Measurements from ENCODE around the gene USP17L21.
"Not testable (repeated sequence)": the region's sequence is repeated elsewhere in the genome, so short reads cannot be mapped to it uniquely, and the experiment has no call there.

Gene USP17L21, protein sequence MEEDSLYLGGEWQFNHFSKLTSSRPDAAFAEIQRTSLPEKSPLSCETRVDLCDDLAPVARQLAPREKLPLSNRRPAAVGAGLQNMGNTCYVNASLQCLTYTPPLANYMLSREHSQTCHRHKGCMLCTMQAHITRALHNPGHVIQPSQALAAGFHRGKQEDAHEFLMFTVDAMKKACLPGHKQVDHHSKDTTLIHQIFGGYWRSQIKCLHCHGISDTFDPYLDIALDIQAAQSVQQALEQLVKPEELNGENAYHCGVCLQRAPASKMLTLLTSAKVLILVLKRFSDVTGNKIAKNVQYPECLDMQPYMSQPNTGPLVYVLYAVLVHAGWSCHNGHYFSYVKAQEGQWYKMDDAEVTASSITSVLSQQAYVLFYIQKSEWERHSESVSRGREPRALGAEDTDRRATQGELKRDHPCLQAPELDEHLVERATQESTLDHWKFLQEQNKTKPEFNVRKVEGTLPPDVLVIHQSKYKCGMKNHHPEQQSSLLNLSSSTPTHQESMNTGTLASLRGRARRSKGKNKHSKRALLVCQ

DNA sequence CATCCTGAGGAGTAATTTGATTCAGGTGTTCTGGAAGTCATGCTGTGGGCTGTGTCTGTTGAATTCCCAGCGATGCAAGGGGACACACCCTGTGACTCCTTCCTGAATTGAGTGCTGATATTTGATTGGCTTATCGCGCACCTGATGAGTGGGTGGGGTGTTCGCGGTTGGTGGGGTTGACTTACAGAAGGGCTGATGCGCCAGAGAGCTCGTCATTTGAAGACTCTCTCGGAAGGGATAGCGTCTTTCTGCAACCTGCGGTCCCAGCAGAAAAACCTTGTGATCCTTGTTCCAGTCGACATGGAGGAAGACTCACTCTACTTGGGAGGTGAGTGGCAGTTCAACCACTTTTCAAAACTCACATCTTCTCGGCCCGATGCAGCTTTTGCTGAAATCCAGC, at the start of gene USP17L21:
Gene USP17L21 (plus strand): TSS at position 301 of the 400 bp plus-strand sequence. CDS start 0 bp downstream, at position 301.
- not testable (repeated sequence) for DNase-seq

DNA sequence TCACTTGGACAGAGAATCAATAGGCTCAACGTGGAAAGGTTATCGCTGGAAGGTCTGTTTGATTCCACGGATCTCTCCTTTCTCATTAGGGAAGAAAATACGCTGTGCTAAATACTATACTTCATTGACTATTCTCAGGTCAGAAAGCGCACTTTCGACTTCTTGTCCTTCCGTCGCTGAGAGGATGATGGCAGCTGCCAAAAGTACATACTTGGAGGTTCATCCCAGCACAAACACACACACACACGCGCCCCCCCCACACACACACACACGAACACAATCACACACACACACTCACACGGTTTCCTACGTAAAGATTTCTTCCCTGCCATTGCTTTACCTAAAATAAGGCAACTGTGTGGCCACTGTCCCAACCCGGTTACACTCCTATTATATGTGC, 48.0 kb upstream of the USP17L21 start:
- DNase-seq, result not testable (repeated sequence)

DNA sequence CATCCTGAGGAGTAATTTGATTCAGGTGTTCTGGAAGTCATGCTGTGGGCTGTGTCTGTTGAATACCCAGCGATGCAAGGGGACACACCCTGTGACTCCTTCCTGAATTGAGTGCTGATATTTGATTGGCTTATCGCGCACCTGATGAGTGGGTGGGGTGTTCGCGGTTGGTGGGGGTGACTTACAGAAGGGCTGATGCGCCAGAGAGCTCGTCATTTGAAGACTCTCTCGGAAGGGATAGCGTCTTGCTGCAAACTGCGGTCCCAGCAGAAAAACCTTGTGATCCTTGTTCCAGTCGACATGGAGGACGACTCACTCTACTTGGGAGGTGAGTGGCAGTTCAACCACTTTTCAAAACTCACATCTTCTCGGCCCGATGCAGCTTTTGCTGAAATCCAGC, 47.6 kb upstream of the USP17L21 start, which contains the start of gene USP17L11:
Gene USP17L11 (plus strand): TSS at position 301 of the 400 bp plus-strand sequence. CDS start 0 bp downstream, at position 301.
- DNase-seq, result not testable (repeated sequence)

DNA sequence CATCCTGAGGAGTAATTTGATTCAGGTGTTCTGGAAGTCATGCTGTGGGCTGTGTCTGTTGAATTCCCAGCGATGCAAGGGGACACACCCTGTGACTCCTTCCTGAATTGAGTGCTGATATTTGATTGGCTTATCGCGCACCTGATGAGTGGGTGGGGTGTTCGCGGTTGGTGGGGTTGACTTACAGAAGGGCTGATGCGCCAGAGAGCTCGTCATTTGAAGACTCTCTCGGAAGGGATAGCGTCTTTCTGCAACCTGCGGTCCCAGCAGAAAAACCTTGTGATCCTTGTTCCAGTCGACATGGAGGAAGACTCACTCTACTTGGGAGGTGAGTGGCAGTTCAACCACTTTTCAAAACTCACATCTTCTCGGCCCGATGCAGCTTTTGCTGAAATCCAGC, 42.8 kb upstream of the USP17L21 start, which contains the start of gene USP17L12:
Gene USP17L12 (plus strand): TSS at position 301 of the 400 bp plus-strand sequence. CDS start 0 bp downstream, at position 301.
- DNase-seq, result not testable (repeated sequence)

DNA sequence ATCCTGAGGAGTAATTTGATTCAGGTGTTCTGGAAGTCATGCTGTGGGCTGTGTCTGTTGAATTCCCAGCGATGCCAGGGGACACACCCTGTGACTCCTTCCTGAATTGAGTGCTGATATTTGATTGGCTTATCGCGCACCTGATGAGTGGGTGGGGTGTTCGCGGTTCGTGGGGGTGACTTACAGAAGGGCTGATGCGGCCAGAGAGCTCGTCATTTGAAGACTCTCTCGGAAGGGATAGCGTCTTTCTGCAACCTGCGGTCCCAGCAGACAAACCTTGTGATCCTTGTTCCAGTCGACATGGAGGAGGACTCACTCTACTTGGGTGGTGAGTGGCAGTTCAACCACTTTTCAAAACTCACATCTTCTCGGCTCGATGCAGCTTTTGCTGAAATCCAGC, 38.1 kb upstream of the USP17L21 start, which contains the start of gene USP17L13:
Gene USP17L13 (plus strand): TSS at position 301 of the 400 bp plus-strand sequence. CDS start 0 bp downstream, at position 301.
- not testable (repeated sequence) for DNase-seq

DNA sequence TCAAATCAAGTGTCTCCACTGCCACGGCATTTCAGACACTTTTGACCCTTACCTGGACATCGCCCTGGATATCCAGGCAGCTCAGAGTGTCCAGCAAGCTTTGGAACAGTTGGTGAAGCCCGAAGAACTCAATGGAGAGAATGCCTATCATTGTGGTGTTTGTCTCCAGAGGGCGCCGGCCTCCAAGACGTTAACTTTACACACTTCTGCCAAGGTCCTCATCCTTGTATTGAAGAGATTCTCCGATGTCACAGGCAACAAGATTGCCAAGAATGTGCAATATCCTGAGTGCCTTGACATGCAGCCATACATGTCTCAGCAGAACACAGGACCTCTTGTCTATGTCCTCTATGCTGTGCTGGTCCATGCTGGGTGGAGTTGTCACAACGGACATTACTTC, 32.4 kb upstream of the USP17L21 start:
- not testable (repeated sequence) for DNase-seq

DNA sequence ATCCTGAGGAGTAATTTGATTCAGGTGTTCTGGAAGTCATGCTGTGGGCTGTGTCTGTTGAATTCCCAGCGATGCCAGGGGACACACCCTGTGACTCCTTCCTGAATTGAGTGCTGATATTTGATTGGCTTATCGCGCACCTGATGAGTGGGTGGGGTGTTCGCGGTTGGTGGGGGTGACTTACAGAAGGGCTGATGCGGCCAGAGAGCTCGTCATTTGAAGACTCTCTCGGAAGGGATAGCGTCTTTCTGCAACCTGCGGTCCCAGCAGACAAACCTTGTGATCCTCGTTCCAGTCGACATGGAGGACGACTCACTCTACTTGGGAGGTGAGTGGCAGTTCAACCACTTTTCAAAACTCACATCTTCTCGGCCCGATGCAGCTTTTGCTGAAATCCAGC, 28.6 kb upstream of the USP17L21 start, which contains the start of gene USP17L15:
Gene USP17L15 (plus strand): TSS at position 301 of the 400 bp plus-strand sequence. CDS start 0 bp downstream, at position 301.
- not testable (repeated sequence) for DNase-seq

DNA sequence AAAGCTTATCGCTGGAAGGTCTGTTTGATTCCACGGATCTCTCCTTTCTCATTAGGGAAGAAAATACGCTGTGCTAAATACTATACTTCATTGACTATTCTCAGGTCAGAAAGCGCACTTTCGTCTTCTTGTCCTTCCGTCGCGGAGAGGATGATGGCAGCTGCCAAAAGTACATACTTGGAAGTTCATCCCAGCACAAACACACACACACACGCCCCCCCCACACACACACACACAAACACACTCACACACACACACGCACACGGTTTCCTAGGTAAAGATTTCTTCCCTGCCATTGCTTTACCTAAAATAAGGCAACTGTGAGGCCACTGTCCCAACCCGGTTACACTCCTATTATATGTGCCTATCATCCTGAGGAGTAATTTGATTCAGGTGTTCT, 24.2 kb upstream of the USP17L21 start:
- DNase-seq, result not testable (repeated sequence)

DNA sequence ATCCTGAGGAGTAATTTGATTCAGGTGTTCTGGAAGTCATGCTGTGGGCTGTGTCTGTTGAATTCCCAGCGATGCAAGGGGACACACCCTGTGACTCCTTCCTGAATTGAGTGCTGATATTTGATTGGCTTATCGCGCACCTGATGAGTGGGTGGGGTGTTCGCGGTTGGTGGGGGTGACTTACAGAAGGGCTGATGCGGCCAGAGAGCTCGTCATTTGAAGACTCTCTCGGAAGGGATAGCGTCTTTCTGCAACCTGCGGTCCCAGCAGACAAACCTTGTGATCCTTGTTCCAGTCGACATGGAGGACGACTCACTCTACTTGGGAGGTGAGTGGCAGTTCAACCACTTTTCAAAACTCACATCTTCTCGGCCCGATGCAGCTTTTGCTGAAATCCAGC, 19.1 kb upstream of the USP17L21 start, which contains the start of gene USP17L17:
Gene USP17L17 (plus strand): TSS at position 301 of the 400 bp plus-strand sequence. CDS start 0 bp downstream, at position 301.
- not testable (repeated sequence) for DNase-seq

DNA sequence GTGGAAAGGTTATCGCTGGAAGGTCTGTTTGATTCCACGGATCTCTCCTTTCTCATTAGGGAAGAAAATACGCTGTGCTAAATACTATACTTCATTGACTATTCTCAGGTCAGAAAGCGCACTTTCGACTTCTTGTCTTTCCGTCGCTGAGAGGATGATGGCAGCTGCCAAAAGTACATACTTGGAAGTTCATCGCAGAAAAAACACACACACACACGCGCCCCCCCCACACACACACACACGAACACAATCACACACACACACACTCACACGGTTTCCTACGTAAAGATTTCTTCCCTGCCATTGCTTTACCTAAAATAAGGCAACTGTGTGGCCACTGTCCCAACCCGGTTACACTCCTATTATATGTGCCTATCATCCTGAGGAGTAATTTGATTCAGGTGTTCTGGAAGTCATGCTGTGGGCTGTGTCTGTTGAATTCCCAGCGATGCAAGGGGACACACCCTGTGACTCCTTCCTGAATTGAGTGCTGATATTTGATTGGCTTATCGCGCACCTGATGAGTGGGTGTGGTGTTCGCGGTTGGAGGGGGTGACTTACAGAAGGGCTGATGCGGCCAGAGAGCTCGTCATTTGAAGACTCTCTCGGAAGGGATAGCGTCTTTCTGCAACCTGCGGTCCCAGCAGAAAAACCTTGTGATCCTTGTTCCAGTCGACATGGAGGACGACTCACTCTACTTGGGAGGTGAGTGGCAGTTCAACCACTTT, 14.6 kb upstream of the USP17L21 start, which contains the start of gene USP17L18:
Gene USP17L18 (plus strand): TSS at position 678 of the 728 bp plus-strand sequence. CDS start 0 bp downstream, at position 678.
- DNase-seq, result not testable (repeated sequence)

DNA sequence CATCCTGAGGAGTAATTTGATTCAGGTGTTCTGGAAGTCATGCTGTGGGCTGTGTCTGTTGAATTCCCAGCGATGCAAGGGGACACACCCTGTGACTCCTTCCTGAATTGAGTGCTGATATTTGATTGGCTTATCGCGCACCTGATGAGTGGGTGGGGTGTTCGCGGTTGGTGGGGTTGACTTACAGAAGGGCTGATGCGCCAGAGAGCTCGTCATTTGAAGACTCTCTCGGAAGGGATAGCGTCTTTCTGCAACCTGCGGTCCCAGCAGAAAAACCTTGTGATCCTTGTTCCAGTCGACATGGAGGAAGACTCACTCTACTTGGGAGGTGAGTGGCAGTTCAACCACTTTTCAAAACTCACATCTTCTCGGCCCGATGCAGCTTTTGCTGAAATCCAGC, 9.6 kb upstream of the USP17L21 start, which contains the start of gene USP17L19:
Gene USP17L19 (plus strand): TSS at position 301 of the 400 bp plus-strand sequence. CDS start 0 bp downstream, at position 301.
- not testable (repeated sequence) for DNase-seq

DNA sequence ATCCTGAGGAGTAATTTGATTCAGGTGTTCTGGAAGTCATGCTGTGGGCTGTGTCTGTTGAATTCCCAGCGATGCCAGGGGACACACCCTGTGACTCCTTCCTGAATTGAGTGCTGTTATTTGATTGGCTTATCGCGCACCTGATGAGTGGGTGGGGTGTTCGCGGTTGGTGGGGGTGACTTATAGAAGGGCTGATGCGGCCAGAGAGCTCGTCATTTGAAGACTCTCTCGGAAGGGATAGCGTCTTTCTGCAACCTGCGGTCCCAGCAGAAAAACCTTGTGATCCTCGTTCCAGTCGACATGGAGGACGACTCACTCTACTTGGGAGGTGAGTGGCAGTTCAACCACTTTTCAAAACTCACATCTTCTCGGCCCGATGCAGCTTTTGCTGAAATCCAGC, 4.8 kb upstream of the USP17L21 start, which contains the start of gene USP17L20:
Gene USP17L20 (plus strand): TSS at position 301 of the 400 bp plus-strand sequence. CDS start 0 bp downstream, at position 301.
- not testable (repeated sequence) for DNase-seq

DNA sequence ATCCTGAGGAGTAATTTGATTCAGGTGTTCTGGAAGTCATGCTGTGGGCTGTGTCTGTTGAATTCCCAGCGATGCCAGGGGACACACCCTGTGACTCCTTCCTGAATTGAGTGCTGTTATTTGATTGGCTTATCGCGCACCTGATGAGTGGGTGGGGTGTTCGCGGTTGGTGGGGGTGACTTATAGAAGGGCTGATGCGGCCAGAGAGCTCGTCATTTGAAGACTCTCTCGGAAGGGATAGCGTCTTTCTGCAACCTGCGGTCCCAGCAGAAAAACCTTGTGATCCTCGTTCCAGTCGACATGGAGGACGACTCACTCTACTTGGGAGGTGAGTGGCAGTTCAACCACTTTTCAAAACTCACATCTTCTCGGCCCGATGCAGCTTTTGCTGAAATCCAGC, 4.6 kb downstream of the USP17L21 start, which contains the start of gene USP17L22:
Gene USP17L22 (plus strand): TSS at position 301 of the 400 bp plus-strand sequence. CDS start 0 bp downstream, at position 301.
- not testable (repeated sequence) for DNase-seq

DNA sequence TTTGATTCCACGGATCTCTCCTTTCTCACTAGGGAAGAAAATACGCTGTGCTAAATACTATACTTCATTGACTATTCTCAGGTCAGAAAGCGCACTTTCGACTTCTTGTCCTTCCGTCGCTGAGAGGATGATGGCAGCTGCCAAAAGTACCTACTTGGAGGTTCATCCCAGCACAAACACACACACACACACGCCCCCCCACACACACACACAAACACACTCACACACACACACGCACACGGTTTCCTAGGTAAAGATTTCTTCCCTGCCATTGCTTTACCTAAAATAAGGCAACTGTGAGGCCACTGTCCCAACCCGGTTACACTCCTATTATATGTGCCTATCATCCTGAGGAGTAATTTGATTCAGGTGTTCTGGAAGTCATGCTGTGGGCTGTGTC, 9.0 kb downstream of the USP17L21 start:
- not testable (repeated sequence) for DNase-seq
